CD4-positive, alpha-beta T cell treated with Interferon alpha-2 for 1 hour (primary cell): Measurements from ENCODE around the gene SERPINF2.
"Not testable (repeated sequence)": the region's sequence is repeated elsewhere in the genome, so short reads cannot be mapped to it uniquely, and the experiment has no call there.

Experiments used
- DNase-seq, 2 donors: peaks; one replicate each; pipeline ENCODE4 v3.0.0-alpha.2; 2020 to 2022

Gene SERPINF2

DNA sequence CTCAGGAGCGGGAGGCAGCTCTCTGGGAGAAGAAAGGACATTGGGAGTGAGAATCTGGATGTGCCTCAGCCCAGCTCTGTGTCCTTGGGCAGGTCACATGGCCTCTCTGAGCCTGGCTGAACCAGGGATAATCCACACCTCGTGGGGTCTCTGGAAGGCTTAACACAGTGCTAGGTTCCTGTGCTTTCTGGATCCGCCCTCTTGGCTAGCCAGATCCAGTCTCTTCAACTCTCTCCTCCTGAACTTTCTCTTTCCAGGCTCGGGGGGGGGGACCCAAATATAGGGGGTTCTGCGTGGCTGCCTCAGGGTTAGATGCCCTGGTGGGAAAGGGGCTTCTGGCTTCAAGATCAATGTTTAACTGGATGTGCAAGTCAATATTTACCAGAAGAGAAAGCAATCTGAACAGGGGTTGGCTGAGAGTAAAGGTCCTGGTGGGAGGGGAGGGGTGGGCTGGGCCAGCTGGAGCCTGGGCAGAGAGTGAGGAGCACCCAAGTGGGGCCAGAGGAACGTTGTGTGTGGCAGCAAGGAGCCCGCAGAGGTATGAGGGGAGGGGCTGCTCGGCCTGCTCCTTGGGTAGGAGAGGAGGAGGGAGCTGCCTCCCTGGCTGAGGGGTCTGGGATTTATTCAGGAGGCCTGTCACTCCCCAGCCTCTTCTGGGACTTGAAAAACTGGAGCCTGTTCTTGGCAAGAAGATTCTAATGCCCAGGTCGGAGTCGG lies at the start of gene SERPINF2:
Gene SERPINF2, plus strand, starts transcription at position 501 of the 717 bp plus-strand sequence. CDS start 2,125 bp downstream, outside the sequence.
- DNase-seq: no peak

DNA sequence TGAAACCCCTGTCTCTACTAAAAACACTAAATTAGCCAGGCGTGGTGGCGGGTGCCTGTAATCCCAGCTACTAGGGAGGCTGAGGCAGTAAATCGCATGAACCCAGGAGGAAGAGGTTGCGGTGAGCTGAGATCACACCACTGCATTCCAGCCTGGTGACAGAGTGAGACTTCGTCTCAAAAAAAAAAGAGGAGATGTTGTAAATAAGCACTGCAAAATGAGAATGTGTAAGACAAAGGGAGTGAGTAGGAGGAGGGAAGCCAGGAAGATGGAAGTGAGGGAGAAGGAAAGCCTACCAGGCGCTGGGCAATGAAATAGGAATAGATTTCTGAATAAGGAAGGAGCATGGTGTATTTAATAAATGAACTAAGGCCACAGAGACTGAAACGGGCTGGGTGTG lies 49.3 kb upstream of the SERPINF2 start:
- no peak for DNase-seq

DNA sequence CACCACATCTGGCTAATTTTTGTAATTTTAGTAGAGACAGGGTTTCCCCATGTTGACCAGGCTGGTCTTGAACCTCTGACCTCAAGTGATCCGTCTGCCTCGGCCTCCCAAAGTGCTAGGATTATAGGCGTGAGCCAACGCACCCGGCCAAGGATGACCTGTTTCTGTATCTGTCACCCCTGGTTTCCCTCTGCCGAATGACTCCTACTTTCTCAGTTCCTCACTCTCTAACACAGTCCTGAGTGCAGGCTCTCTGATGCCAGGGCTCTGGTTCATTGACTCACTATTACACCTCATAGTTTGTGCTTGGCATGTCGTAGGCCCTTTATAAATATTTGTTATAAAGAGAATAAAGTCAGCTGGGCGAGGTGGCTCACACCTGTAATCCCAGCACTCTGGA lies 47.3 kb upstream of the SERPINF2 start:
- DNase-seq: no peak

DNA sequence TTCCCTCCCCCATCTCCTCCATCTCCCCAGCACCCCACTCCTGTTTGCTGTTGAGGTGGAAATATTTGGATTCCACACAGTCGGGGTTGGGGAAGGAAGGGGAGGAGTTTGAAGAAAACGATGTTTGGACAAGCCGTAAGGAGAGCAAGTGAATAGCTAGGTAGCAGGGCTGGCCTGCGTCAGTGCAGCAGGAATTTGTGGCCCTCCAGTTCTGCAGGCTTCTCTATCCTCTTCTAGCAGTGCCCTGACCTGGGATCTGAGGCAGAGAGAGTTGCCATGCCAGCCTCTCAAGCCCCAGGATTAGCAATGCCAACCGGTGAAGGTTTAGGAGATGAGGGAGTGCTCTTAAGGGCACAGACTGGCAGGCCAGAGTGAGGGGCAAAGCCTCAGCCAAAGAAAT lies 45.0 kb upstream of the SERPINF2 start:
- DNase-seq: no peak

DNA sequence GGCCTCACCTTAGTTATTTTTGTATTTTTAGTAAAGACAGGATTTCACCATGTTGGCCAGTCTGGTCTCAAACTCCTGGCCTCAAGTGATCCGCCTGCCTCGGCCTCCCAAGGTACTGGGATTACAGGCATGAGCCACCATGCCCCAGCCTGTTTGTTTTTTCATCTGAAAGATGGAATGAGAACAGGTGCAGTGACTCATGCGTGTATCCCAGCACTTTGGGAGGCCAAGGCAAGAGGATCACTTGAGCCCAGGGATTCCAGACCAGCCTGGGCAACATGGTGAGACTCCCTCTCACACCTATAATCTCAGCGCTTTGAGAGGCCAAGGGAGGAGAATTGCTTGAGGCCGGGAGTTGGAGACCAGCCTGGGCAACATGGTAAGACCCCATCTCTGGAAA lies 42.8 kb upstream of the SERPINF2 start:
- not testable (repeated sequence) for DNase-seq

DNA sequence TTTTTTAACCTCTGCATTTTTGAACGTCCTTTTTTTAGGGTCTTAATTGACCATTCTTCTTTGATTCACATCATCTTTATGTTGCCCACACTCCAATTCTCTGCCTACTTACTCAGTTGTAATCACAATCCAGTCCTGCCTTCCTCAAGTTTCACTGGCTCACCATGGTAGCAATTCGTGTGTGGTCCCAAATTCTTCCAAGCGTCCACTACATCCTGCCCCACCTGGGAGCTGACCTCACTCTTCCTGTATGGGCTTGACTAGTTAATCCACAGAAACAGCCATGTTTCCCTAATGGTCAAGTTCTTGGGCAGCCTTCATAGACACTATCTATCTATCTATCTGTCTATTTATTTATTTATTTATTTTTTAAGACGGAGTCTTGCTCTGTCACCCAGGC lies 39.6 kb upstream of the SERPINF2 start:
- DNase-seq: no peak

DNA sequence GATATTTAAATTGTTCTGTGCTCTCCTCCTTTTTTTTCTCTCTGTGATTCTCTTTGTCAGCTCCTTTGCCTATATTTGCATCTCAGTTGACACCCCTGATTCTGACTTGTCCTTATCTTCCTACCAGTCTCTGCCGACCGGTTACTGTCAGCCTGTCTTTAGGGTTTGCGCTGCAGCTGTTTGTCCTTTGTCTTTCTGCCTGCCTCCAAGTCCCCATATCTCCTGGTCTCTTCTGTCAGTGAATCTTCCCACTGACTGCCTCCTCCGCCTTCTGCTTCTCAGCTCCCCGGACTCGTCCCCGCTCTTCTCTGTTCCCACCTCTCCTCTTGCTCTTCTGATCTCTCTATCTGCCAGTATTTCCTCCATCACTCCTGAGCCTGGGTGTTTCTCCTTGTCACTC lies 37.7 kb upstream of the SERPINF2 start:
- no peak for DNase-seq

DNA sequence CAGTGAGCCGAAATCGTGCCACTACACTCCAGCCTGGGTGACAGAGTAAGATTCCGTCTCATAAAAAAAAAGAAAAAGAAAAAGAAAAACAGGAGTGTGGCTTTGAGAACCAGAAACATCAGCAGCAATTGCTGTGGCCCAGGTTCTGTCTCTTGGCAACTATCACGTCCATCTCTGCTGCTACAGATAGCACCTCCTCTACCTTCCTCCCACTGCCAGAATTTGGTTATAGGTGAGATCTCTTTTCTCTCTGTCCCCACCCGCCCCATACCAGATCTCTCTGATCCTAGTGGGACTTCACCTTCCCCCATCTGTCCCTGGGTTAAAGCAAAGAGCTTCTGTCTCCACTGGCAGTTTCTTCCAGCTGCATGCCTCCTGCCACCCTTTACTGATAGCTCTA lies 35.6 kb upstream of the SERPINF2 start:
- DNase-seq: peak in 1 of 2 donors; percentile 69

DNA sequence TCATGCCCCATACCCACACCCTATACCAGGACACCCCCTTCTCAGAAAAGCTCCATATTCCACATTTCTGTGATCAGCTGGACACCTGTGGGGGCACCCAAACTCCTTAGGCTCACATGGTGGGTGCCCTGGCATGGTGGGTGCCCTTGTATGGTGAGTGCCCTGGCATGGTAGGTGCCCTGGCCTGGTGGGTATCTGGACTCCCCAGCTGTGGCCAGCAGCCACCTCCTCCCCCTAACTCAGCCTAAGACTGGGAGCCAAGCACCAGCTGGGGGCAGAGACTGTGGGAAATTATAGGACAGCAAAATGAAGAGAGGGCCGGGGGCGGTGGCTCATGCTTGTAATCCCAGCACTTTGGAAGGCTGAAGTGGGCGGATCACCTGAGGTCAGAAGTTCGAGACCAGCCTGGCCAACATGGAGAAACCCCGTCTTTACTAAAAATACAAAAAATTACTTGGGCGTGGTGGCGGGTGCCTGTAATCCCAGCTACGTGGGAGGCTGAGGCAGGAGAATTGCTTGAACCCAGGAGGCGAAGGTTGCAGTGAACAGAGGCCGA lies 33.8 kb upstream of the SERPINF2 start:
- DNase-seq: not testable (repeated sequence)

DNA sequence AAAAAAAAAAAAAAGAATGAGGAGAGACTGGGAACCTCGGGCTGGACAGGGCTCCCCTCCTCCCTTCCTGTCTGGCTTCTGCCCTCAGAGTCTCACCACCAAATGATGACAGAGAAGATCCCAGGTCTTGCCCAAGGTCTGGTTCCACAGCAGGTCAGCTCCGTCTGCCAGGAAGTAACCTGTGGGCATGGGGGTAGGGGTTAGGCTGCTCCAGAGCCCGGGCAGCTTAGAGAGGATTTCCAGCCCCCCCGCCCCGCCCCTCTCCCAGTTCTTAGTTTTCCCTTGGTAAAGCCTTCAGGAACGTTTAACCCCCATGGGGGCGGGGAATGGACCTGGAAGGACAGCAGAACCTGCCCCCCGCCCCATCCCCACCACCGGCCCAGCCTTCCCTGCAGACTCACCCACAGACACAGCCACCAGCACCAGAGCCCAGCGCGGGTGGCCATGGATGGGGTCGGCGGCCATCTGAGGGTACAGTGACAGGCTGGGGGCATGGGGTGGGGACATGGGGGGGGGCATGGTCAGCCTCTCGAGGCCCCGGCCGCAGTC lies 33.2 kb upstream of the SERPINF2 start:
- DNase-seq: no peak

DNA sequence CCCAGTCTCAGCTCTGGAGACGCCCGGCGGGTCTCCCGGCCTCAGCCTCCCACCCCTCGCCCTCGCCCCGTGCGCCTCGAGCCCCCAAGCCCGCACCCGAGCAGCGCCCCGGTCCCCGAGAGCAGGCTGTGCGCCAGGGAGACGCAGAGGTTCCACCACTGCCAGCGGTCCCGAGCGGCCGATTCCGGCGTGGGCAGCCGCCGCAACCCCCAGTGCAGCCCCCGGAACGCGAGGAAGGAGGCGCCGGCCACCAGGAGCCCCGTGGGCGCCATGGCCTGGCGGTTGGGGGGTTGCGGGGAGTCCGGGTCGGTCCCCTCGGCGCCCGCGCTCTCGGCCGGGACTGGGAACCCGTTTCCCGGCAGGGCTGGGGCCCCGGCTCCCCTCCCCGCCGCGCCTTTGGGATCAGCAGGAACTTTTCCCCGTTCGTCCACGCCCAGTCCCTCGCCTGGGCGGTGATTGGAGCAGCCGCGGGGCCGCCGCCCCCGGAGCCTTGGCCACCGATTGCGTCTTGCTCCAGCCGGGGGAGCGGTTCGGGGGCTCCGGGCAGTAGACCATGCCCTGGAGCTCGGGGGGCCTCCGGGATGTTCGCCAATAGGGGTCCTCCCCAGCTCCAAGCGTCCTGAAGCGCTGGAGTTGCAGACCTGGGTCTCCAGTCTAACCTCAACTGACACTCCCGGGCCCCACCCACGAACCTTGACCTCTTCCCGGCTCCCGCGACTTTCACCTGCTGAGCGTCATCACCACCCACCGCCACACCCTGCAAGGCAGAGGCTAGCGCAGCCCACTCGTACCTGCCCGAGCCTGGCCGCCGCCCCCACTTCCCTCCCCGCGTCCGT lies 32.5 kb upstream of the SERPINF2 start, which contains the start of gene TLCD2:
Gene TLCD2, minus strand, starts transcription at position 407 of the 836 bp plus-strand sequence. Its CDS starts 135 bp downstream, at position 272.
- DNase-seq: peak in 1 of 2 donors; percentile 22

DNA sequence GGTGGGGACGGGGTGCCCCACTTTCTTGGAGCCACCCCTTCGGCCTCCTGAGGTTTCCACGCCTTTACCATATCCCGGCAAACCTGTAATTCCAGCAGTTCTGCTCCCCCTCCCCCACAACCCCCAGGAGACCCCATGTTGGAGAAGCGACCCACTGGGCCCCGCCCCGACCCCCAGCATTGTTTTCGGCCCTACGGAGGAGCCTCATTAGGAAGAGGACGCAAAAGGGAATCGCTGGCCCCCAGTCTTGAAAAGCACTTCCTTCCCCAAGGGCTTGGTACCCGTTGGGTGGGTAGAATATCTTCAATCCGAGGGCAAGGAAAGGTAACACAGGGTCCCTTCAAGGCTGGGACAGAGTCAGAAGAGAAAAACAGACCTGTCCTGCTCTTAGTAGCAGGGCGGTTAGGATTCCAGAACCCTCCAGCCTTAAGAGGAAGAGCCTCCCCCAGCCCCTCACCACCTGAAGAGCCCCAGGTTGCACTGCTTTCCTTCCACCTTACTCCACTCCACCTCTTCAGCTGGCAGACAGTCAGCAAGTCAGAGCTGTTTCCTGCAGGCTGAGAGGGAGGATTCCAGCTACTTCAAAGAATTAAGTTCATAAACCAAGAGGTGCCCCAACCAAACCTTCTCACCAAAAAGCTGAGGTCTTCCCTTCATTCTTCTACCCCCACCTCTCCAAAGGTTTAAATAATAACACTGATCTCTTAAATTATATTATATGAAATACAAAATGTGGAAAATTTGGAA lies 31.7 kb upstream of the SERPINF2 start:
- DNase-seq: peak in 1 of 2 donors; percentile 17

DNA sequence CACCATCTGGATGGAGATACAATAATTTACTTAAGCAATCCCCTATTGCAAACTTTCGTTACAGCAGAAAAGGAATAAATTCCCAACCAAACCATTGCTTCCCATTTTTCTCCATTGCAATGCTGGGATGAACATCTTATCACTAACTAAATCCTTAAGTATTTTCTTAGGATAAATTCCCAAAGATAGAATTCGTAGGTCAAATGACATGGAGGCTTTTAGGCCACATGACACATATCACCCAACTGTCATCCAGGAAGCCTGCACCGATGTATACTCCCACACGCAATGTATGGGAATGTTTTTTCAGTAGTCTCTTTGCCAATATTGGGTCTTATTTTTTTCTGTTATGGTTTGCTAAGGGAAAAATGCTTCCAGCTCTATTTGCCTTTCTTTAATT lies 30.9 kb upstream of the SERPINF2 start:
- no peak for DNase-seq

DNA sequence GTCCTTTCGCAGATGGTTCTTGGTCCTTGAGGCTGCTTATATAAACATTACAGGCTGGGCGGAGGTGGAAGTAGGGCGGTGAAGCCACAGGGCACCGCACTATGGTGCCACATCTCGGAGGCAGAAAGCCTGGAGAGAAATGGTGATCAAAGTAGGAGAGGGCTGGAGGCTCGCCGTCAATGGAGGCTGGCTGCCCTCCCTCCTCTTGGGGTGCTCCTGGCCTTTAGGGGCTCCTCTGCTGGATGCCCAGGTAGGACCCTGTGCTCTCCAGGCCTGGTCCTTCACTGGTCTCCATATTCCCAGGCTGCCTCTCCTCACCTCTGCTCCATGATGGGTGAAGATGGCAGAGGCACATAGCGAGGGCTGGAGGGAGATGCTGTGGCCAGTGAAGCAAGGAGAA lies 30.4 kb upstream of the SERPINF2 start:
- DNase-seq: no peak

DNA sequence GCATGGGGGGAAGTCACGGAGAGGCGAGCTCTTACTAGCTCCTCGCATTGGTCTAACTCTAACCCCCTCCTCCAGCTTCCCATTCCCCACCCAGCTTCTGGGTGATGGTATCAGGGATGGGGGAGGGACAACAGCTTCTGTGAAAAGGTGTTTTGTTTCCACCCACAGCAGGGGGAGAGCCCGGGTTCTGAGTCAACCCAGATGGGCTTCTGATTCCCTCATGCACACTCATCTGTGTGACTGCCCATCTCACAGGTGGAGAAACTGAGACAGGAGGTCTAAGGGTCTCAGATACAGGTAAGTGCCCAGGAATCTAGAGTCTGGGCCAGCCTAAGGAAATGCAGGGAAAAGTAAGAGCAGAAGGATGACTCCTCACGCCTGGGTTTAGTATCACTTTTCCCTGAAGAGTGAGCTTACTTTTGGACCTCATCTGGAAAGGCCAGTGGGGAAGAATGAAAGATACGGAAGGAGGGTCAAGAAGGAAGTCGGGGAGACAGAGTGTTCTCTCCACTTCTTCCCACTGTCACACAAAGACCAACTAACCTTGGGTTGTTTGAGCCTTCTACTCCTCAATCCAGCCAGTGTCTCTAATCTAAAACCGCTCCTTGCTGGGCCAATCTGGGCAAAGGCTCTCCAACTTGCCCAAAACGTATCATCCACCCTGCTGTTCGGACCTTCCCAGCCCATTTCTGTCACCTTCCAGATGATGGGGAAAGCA lies 29.4 kb upstream of the SERPINF2 start:
- DNase-seq: no peak

DNA sequence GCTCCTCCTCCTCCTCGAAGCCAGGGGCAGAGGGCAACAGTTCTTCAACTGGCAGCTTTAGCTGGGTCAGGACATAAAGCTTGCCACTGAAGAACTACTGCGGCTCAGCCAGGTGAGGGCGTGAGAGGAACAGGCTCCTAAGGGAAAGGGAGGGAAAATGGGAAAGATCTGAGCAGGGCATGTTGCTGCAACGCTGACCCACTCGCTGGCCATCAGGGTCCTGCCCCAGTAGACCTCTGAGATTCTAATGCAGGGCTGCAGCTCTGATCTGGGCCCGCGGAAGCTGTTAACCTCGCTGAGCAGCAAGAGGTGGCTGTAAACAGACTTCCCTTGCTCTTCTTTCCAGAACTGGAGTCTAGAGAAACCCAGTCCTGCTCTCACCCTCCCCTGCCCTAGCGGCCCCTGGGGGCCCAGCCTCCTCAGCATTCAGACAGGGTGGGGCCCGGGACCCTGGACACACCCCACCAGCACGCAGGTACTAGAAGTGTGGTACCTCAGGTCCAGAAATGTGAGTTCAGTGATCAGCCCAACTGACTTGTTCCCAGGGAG lies 28.7 kb upstream of the SERPINF2 start:
- DNase-seq: no peak

DNA sequence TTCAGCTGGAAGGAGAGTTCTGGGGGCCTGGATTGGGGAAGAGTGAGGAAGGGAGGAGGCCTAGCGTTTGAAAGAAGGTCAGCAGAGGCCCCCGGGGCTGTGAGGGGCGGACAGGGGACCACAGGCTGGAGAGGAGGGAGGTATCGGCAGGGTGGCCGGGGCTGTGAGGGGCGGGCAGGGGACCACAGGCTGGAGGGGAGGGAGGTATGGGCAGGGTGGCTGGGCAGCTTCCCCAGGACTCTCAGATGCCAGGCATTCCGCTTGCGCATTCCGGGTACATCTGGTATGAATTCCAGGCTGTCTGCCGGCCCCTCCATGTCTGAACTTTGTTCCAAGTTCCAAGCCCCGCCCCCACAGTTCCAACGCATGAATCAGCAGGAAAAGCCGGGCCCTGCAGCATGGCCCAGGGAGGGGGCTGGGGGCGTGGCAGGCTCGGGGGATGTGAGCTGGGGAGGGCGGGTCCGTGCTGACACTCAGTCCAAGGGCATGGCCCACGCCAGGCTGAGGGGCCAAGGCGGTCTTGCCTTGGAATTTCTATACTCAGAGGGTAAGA lies 28.2 kb upstream of the SERPINF2 start:
- DNase-seq: peak; percentile 22 to 47

DNA sequence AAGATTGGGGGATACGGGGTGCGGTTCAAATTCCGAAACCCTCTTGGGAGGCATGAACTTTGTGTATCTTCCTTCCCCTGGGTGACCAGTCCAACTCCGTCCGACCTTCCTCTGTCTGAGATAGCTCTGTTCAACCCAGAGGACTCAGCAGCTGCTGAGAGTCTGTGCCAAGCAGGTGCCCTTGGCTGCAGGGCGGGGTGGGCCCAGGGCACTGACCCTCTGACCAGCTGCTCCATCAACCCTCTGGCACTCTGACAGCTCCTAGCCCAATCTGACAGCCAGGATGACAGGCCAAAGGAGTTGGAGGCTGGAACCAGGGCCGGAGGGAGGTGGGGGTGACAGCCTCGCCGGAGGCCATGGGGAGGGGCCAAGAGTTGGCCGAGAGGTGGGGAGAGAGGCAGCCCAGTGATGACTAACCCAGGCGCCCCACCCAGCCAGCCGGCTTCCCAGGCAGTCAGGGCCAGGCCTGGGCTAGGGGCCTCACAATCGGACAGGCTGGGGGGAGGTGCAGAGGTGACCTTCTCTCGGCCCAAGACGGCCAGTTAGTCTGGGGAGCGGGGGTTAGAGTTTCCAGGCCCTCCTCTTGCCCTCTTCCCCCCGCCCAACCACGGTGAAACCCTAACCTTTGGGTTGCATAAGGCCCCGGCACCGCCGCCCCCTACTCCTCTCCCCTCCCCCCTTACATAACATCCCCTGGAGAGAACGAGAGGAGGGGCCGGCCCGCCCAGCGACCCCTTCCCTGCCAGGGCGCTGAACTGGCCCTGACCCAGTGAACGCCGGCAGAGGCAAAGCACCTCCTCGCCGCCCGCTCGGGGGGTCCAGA lies 27.5 kb upstream of the SERPINF2 start:
- peak; percentile 52 to 71 for DNase-seq

DNA sequence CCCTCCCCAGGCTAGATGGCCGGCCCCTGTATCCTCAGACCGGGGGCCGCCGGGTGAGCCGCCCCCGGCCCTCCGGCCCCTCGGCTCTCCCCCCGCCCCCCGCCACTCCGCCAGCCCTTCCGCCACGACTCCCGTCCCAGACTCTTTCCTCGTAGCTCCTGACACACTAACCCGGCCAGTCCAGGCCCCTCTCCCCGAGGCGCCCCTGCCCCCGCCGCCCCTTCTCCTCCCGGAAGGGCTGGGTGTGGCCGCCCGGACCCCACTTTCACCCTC lies 26.9 kb upstream of the SERPINF2 start:
- no peak for DNase-seq

DNA sequence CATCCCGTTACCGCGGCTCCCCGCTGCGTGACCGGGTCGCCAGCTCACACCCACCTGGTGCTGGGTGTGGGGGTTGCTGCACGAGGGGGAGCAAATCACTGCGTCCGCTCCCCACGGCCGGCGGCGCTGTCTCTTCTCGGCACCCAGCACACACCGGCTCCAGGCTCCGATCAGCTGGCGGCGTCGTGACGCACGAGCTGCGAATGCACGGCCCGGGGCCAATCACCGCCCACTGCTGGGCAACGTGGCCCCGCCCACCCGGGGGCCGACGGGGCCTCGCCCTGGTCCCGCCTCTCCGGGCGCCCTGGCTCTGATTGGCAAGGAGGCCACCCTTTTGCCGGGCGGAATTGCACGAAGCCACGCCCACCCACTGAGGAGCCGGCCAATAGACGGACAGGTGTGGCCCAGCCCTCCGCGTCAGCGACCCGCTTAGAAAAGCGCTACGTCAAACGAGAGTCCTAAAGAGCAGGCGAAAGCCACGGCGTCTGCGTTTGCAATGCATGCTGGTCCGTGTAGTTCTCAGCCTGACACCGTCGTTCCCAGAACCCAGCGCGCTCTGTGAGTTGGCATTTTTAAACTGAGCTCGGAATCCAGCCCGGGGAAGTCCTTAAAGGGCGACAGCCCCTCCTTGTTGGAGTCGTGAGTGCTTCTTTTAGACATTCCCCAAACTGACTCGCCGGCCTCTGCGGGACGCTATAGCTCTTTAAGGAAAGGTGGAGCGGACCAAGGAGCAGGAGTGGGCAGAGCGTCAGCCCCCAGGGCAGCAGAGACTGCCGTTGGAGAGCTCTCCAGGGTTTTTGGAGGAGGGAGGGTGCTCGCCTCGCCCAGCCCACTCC lies 26.4 kb upstream of the SERPINF2 start:
- peak; percentile 100 for DNase-seq
